Activated effector memory CD4-positive, alpha-beta T cell treated with Interleukin-2 at 50 U/mL for 16 hours (primary cell): ENCODE measurements around the gene ADARB1.

Experiments
- DNase-seq: peaks from one replicate; pipeline ENCODE4 v3.0.0-alpha.2; 2020

Gene ADARB1

GRCh38 chr21:45098867-45099266 lies 24.5 kb downstream of the ADARB1 start:
- no peak for DNase-seq

- DNase-seq = no peak
Measured at GRCh38 chr21:45099571-45099970, 25.2 kb downstream of the ADARB1 start.

- no peak for DNase-seq
Measured at GRCh38 chr21:45100866-45101265, 26.5 kb downstream of the ADARB1 start.

GRCh38 chr21:45102391-45102932 lies 28.1 kb downstream of the ADARB1 start:
- DNase-seq = no peak

- DNase-seq = no peak
Measured at GRCh38 chr21:45103971-45104520, 29.7 kb downstream of the ADARB1 start.

- no peak for DNase-seq
Measured at GRCh38 chr21:45104560-45104959, 30.2 kb downstream of the ADARB1 start.

- DNase-seq = no peak
Measured at GRCh38 chr21:45105906-45106485, 31.6 kb downstream of the ADARB1 start.

GRCh38 chr21:45108034-45108790 lies 33.8 kb downstream of the ADARB1 start:
- no peak for DNase-seq

- no peak for DNase-seq
Measured at GRCh38 chr21:45108808-45109781, 34.7 kb downstream of the ADARB1 start.

- no peak for DNase-seq
Measured at GRCh38 chr21:45109831-45110492, 35.6 kb downstream of the ADARB1 start.

- DNase-seq = no peak
Measured at GRCh38 chr21:45110873-45111624, 36.7 kb downstream of the ADARB1 start.

GRCh38 chr21:45111703-45112102 lies 37.3 kb downstream of the ADARB1 start:
- no peak for DNase-seq

GRCh38 chr21:45112371-45112770 lies 38.0 kb downstream of the ADARB1 start:
- DNase-seq = no peak

GRCh38 chr21:45113543-45113942 lies 39.2 kb downstream of the ADARB1 start:
- no peak for DNase-seq

- DNase-seq = no peak
Measured at GRCh38 chr21:45114072-45114471, 39.7 kb downstream of the ADARB1 start.

- DNase-seq = no peak
Measured at GRCh38 chr21:45114475-45114874, 40.1 kb downstream of the ADARB1 start.

GRCh38 chr21:45115141-45115540 lies 40.8 kb downstream of the ADARB1 start:
- no peak for DNase-seq

- DNase-seq = no peak
Measured at GRCh38 chr21:45116066-45116465, 41.7 kb downstream of the ADARB1 start.

- no peak for DNase-seq
Measured at GRCh38 chr21:45117314-45117713, 42.9 kb downstream of the ADARB1 start.

- DNase-seq = no peak
Measured at GRCh38 chr21:45118099-45118498, 43.7 kb downstream of the ADARB1 start.

- no peak for DNase-seq
Measured at GRCh38 chr21:45119812-45120211, 45.4 kb downstream of the ADARB1 start.

GRCh38 chr21:45120975-45121374 lies 46.6 kb downstream of the ADARB1 start:
- DNase-seq = no peak
